Measurements from ENCODE around the gene USP6.

The USP6 gene

DNA sequence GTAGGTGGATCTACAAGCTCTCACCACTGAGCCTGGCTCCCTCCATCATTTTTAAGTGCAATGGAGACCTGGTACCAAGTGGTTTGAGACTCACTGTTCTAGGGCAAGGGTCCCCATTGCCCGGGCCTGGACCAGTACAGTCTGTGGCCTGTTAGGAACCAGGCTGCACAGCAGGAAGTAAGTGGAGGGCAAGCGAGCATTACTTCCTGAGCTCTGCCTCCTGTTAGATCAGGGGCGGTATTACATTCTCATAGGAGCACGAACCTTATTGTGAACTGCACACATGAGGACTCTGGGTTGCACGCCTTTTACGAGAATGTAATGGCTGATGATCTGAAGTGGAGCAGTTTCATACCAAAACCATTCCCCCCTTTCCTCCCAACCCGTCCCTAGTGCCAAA, 82.6 kb downstream of the USP6 start:
- TF ChIP-seq, protein P1, sequence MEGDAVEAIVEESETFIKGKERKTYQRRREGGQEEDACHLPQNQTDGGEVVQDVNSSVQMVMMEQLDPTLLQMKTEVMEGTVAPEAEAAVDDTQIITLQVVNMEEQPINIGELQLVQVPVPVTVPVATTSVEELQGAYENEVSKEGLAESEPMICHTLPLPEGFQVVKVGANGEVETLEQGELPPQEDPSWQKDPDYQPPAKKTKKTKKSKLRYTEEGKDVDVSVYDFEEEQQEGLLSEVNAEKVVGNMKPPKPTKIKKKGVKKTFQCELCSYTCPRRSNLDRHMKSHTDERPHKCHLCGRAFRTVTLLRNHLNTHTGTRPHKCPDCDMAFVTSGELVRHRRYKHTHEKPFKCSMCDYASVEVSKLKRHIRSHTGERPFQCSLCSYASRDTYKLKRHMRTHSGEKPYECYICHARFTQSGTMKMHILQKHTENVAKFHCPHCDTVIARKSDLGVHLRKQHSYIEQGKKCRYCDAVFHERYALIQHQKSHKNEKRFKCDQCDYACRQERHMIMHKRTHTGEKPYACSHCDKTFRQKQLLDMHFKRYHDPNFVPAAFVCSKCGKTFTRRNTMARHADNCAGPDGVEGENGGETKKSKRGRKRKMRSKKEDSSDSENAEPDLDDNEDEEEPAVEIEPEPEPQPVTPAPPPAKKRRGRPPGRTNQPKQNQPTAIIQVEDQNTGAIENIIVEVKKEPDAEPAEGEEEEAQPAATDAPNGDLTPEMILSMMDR (IDR thresholded peaks at IDR 0.05; ENCODE audit: insufficient read depth, low read depth, low read length, missing control alignments): no peak
- DNase-seq (ENCODE audit: low read depth): no peak

DNA sequence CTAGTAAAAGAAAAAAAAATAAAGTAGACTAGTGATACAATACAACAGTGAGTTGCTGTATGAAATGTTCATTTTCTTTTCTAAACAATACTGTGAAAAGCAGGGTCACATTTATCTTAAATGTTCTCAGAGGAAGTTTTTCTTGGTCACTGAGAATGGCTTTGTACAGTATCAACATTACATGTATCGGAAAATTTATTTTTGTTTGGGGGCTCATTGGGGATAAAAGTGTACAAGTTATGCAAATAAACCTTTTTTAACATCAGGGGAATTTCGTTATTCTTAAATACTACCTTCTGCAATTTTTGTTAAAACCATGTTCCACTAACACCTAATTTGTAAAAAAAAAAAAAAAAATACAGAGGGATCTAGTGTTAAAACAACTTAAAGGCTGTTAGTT, 84.5 kb downstream of the USP6 start:
- no peak overlapping the region for H3K4me3 ChIP-seq (ENCODE audit: low read length)
- DNase-seq (ENCODE audit: low read depth): no peak
- TF ChIP-seq, protein P1 (IDR thresholded peaks at IDR 0.05; ENCODE audit: insufficient read depth, low read depth, low read length, missing control alignments): no peak

More for the DNA sequence above, 82.6 kb downstream of the USP6 start:
- H3K4me3 ChIP-seq (ENCODE audit: low read length): no peak overlapping the region

GRCh38 chr17:5201011-5201410, 85.2 kb downstream of the USP6 start:
- DNase-seq (ENCODE audit: low read depth): no peak
- no peak overlapping the region for H3K4me3 ChIP-seq (ENCODE audit: low read length)
- TF ChIP-seq, protein P1 (IDR thresholded peaks at IDR 0.05; ENCODE audit: insufficient read depth, low read depth, low read length, missing control alignments): no peak

- no peak overlapping the region for H3K4me3 ChIP-seq (ENCODE audit: low read length)
- TF ChIP-seq, protein P1 (IDR thresholded peaks at IDR 0.05; ENCODE audit: insufficient read depth, low read depth, low read length, missing control alignments): no peak
- DNase-seq (ENCODE audit: low read depth): no peak
Measured at GRCh38 chr17:5203178-5203907, 87.5 kb downstream of the USP6 start.

DNA sequence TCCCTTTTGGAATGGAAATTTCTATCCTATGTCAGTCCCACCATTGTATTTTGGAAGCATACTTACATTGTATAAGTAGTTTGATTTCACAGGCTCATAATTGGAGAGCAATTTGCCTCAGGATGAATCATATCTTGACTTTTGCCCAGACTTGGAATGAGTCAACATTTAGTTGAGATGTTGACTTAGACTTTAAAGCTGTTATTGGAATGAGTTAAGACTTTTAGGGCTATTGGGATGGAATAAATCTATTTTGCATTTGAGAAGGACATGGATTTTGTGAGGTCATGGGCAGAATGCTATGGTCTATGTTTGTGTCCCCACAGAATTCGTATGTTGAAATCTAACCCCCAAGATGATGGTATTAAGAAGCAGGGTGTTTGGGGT, 88.1 kb downstream of the USP6 start:
- TF ChIP-seq, protein P1 (IDR thresholded peaks at IDR 0.05; ENCODE audit: insufficient read depth, low read depth, low read length, missing control alignments): no peak
- peak; percentile 50 for DNase-seq (ENCODE audit: low read depth)
- no peak overlapping the region for H3K4me3 ChIP-seq (ENCODE audit: low read length)

DNA sequence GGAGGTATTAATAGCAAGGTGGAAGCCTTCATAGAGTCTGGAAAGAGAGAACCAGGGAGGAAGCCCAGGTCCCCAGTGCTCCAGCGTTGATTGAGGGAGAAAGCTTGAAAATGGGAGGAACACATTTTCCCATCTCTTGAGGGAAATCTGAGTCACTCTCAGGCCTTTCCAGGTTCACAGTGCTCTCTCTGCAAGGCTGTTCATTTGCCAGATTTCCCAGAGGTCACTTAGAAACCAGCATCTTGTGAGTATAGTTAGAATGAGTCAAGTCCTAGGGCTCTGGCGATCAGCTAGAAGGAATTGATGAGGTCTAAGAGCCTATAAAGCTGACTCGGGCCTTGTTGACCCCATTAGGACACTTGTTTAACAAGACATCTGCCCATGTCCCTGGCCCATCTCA, 93.6 kb downstream of the USP6 start:
- H3K4me3 ChIP-seq (ENCODE audit: low read length): no peak overlapping the region
- DNase-seq (ENCODE audit: low read depth): no peak
- TF ChIP-seq, protein P1 (IDR thresholded peaks at IDR 0.05; ENCODE audit: insufficient read depth, low read depth, low read length, missing control alignments): no peak

- TF ChIP-seq, protein P1 (IDR thresholded peaks at IDR 0.05; ENCODE audit: insufficient read depth, low read depth, low read length, missing control alignments): no peak
- no peak overlapping the region for H3K4me3 ChIP-seq (ENCODE audit: low read length)
- DNase-seq (ENCODE audit: low read depth): no peak
Measured at GRCh38 chr17:5210091-5210490, 94.3 kb downstream of the USP6 start.

Data from epithelial cell of esophagus (primary cell).